ENCODE measurements around the gene TRMT112. TPM values are rescaled to one million over a fixed set of nuclear protein-coding genes. Genes with fewer than 3 reads are reported as not detected.
A peak's percentile ranks its signal among the peaks of the same experiment; 100 is the strongest.

The TRMT112 gene
- total RNA-seq, 3 donors from 2014 or later, result 206 to 266 (median 262) TPM

DNA sequence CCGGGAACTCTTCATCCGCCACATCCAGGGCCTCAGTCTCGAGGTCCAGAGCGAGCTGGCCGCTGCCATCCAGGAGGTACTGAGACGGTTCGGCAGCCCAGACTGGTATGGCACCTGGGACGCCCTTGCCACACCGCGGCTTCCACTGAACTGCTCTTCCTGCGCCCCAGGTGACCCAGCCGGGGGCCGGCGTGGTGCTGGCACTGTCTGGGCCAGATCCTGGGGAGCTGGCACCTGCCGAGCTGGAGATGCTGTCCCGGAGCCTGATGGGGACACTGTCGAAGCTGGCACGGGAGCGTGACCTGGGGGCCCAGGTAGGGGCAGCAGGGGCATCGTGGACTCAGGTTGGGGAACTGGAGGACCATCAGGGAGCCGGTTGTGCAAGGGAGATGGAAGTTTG is 24.1 kb upstream of the TRMT112 start:
- Histone ChIP-seq H3K9me3 (no peaks in the 10 kb centered on the region), H3K36me3 (no peaks in the 10 kb centered on the region), H3K4me1 (peaks cover 0 to 4% of the 10 kb centered on the region in 2 donors), H3K4me3 (no peak overlapping the region), H3K27ac (no peak overlapping the region), H3K27me3 (no peaks in the 10 kb centered on the region)
- TF ChIP-seq POLR2AphosphoS5 (IDR thresholded peaks at IDR 0.05) (no peak), POLR2A (IDR thresholded peaks at IDR 0.05) (no peak)
- TF ChIP-seq, protein P1, sequence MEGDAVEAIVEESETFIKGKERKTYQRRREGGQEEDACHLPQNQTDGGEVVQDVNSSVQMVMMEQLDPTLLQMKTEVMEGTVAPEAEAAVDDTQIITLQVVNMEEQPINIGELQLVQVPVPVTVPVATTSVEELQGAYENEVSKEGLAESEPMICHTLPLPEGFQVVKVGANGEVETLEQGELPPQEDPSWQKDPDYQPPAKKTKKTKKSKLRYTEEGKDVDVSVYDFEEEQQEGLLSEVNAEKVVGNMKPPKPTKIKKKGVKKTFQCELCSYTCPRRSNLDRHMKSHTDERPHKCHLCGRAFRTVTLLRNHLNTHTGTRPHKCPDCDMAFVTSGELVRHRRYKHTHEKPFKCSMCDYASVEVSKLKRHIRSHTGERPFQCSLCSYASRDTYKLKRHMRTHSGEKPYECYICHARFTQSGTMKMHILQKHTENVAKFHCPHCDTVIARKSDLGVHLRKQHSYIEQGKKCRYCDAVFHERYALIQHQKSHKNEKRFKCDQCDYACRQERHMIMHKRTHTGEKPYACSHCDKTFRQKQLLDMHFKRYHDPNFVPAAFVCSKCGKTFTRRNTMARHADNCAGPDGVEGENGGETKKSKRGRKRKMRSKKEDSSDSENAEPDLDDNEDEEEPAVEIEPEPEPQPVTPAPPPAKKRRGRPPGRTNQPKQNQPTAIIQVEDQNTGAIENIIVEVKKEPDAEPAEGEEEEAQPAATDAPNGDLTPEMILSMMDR (IDR thresholded peaks at IDR 0.05), result no peak
- DNase-seq (ENCODE audit: low spot score in 2 of 2), result no peak
- intact Hi-C loops (cut with DNase I; ENCODE audit: low total_unique reads), result no loop called here

- Histone ChIP-seq H3K4me1 (peaks cover 0 to 4% of the 10 kb centered on the region in 2 donors), H3K27me3 (no peaks in the 10 kb centered on the region), H3K9me3 (no peaks in the 10 kb centered on the region), H3K36me3 (no peaks in the 10 kb centered on the region), H3K27ac (peak overlapping the region; percentile 38 to 44), H3K4me3 (peak overlapping the region; percentile 24 to 37 (median 30))
- TF ChIP-seq POLR2AphosphoS5 (IDR thresholded peaks at IDR 0.05), result no peak
- no peak for TF ChIP-seq POLR2A (IDR thresholded peaks at IDR 0.05)
- TF ChIP-seq, protein P1 (IDR thresholded peaks at IDR 0.05), result no peak
- intact Hi-C loops (cut with DNase I; ENCODE audit: low total_unique reads), result no loop called here
- no peak for DNase-seq (ENCODE audit: low spot score in 2 of 2)
These were observed 23.4 kb upstream of the TRMT112 start for GRCh38 chr11:64340671-64341335.

DNA sequence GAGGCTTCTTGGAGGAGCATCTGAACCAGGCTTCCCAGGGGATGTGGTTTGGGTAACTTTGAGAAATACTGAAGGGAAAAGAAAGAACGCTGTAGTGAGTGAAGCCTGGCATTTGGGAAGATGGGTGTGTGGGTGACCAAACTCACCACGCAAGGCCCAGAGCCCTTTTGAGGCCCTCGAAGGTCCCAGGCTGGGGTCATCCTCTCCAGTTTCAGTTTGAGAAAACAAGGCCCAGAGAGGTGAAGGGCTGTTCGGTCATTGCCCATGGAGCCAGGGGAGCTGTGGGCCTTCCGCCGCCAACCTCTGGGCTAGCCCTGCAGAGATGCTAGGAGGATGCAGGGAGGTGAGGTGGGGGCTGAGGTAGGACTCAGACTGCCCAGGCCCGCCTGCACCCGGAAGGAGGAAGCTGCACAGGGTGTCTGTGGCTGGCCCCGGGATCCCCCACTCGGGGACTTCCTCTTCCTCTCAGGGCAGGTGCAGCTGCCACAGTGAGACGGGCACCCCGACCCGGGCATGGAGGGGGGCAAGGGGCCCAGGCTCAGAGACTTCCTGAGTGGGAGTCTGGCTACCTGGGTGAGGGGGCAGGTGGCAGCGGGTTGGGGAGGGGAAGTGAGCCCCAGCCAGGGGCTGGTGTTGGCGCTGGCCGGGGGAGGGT is 22.5 kb upstream of the TRMT112 start, which contains the start of gene CCDC88B:
Gene CCDC88B (plus strand): TSS at position 451 of the 655 bp plus-strand sequence. CDS start 63 bp downstream, at position 514.
- no peaks in the 10 kb centered on the region for H3K27me3 ChIP-seq
- no peaks in the 10 kb centered on the region for H3K36me3 ChIP-seq
- no peak for DNase-seq (ENCODE audit: low spot score in 2 of 2)
- intact Hi-C loops (cut with DNase I; ENCODE audit: low total_unique reads), result no loop called here
- no peak for TF ChIP-seq POLR2AphosphoS5 (IDR thresholded peaks at IDR 0.05)
- TF ChIP-seq, protein P1 (IDR thresholded peaks at IDR 0.05), result no peak
- TF ChIP-seq POLR2A (IDR thresholded peaks at IDR 0.05), result no peak
- peaks cover 0 to 4% of the 10 kb centered on the region in 2 donors for H3K4me1 ChIP-seq
- H3K4me3 ChIP-seq, result peak within 1 kb of the TSS; percentile 24 to 37 (median 30)
- H3K9me3 ChIP-seq, result no peaks in the 10 kb centered on the region
- peak within 1 kb of the TSS; percentile 38 to 44 for H3K27ac ChIP-seq

DNA sequence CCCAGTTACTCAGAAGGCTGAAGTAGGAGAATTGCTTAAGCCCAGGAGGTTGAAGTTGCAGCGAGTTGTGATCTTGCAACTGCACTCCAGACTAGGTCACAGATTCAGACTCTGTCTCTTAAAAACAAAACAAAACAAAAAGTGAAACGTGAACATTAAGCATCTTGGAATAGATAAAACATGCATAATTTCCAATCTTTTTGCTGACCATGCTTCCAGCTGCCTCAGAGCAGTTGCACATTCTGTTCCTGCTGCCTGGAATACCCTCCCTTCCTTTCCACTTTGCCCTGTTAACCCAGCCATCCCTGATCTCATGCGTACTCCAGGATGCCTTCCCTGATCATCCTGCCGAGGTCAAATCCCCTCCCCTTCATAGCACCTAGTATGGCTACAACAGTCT is 21.9 kb upstream of the TRMT112 start:
- Histone ChIP-seq H3K27me3 (no peaks in the 10 kb centered on the region), H3K36me3 (no peaks in the 10 kb centered on the region), H3K27ac (no peak overlapping the region), H3K9me3 (no peaks in the 10 kb centered on the region), H3K4me1 (peaks cover 0 to 4% of the 10 kb centered on the region in 2 donors), H3K4me3 (no peak overlapping the region)
- TF ChIP-seq POLR2A (IDR thresholded peaks at IDR 0.05) (no peak), POLR2AphosphoS5 (IDR thresholded peaks at IDR 0.05) (no peak)
- TF ChIP-seq, protein P1 (IDR thresholded peaks at IDR 0.05), result no peak
- intact Hi-C loops (cut with DNase I; ENCODE audit: low total_unique reads), result no loop called here
- no peak for DNase-seq (ENCODE audit: low spot score in 2 of 2)

- no peak overlapping the region for H3K4me3 ChIP-seq
- H3K9me3 ChIP-seq, result no peaks in the 10 kb centered on the region
- TF ChIP-seq, protein P1 (IDR thresholded peaks at IDR 0.05), result no peak
- peaks cover 0 to 4% of the 10 kb centered on the region in 2 donors for H3K4me1 ChIP-seq
- no peak overlapping the region for H3K27ac ChIP-seq
- H3K27me3 ChIP-seq, result no peaks in the 10 kb centered on the region
- intact Hi-C loops (cut with DNase I; ENCODE audit: low total_unique reads), result no loop called here
- H3K36me3 ChIP-seq, result no peaks in the 10 kb centered on the region
- DNase-seq (ENCODE audit: low spot score in 2 of 2), result no peak
These were observed 21.4 kb upstream of the TRMT112 start for GRCh38 chr11:64338716-64339115.
